ENCODE results near the gene RACGAP1. TPM values are rescaled to one million over a fixed set of nuclear protein-coding genes. Genes with fewer than 3 reads are reported as not detected.

The RACGAP1 gene
- total RNA-seq, 2 experiments from 2014 or later = 172 to 179 TPM

- Mint-ChIP-seq H3K36me3 (ENCODE audit: low read depth) (peaks cover 12% of the 10 kb centered on the region), H3K4me3 (no peak overlapping the region), H3K4me1 (peaks cover 3% of the 10 kb centered on the region), H3K27me3 (no peaks in the 10 kb centered on the region), H3K9me3 (no peaks in the 10 kb centered on the region), H3K27ac (no peak overlapping the region)
- ChIA-PET POLR2A (interaction anchor here (0.7 to 1.8 kb wide), 2 partner anchors 9 to 14 kb away, joined by 3 to 7 read pairs; no protein-coding TSS in a partner anchor), CTCF (interaction anchor here (0.7 to 9.8 kb wide), 5 partner anchors 12 to 87 kb away, joined by 3 to 101 read pairs (median 6); no protein-coding TSS in a partner anchor)
- DNase-seq = no peak
Observed at GRCh38 chr12:49980501-49981349, 44.6 kb downstream of the RACGAP1 start.

DNA sequence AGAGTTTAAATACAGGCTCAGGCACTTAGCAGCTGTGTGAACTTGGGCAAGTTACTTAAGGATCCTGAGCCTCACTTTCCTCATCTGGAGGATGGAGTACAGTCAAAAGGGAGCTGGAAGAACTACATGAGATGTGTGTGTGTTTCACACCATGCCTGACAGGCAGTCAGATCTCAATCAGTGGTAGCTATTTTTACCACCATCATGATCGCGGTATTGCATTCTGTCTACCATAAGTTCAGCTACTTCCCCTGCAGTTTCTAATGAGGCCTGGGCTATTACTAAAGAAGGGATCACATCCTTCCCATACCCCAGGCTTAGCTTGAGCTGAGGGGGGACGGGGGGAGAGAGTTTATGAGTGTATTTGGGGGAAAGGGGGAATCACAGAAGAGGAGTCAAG is 45.5 kb downstream of the RACGAP1 start:
- ChIA-PET CTCF (interaction anchor here (1.4 to 9.8 kb wide), 3 partner anchors 12 to 88 kb away, joined by 6 to 101 read pairs (median 6); no protein-coding TSS in a partner anchor), POLR2A (interaction anchor here (0.6 to 1.8 kb wide), 3 partner anchors 11 to 13 kb away, joined by 3 to 7 read pairs (median 3); no protein-coding TSS in a partner anchor)
- peaks cover 2% of the 10 kb centered on the region for H3K36me3 Mint-ChIP-seq (ENCODE audit: low read depth)
- H3K4me3 Mint-ChIP-seq = no peak overlapping the region
- H3K4me1 Mint-ChIP-seq = peaks cover 3% of the 10 kb centered on the region
- H3K27ac Mint-ChIP-seq = no peak overlapping the region
- DNase-seq = no peak
- H3K27me3 Mint-ChIP-seq = no peaks in the 10 kb centered on the region
- no peaks in the 10 kb centered on the region for H3K9me3 Mint-ChIP-seq

GRCh38 chr12:49979016-49979586 is 46.2 kb downstream of the RACGAP1 start:
- no peak for DNase-seq

GRCh38 chr12:49978125-49978524 is 47.2 kb downstream of the RACGAP1 start:
- no peaks in the 10 kb centered on the region for H3K36me3 Mint-ChIP-seq (ENCODE audit: low read depth)
- H3K27me3 Mint-ChIP-seq = no peaks in the 10 kb centered on the region
- no peaks in the 10 kb centered on the region for H3K4me1 Mint-ChIP-seq
- CTCF ChIA-PET = interaction anchor here (9.8 kb wide), 1 partner anchor 11 kb away, joined by 101 read pairs; no protein-coding TSS in a partner anchor
- no peaks in the 10 kb centered on the region for H3K9me3 Mint-ChIP-seq
- H3K27ac Mint-ChIP-seq = no peak overlapping the region
- no peak overlapping the region for H3K4me3 Mint-ChIP-seq
- no peak for DNase-seq
- POLR2A ChIA-PET = no interaction called here

More at GRCh38 chr12:49979016-49979586, 46.2 kb downstream of the RACGAP1 start:
- ChIA-PET CTCF (interaction anchor here (1.4 to 9.8 kb wide), 3 partner anchors 12 to 88 kb away, joined by 6 to 101 read pairs (median 6); no protein-coding TSS in a partner anchor), POLR2A (interaction anchor here (0.5 to 0.7 kb wide), 3 partner anchors 11 to 735 kb away, joined by 3 read pairs; no protein-coding TSS in a partner anchor)
- Mint-ChIP-seq H3K4me3 (no peak overlapping the region), H3K36me3 (ENCODE audit: low read depth) (no peaks in the 10 kb centered on the region), H3K27ac (no peak overlapping the region), H3K4me1 (peaks cover 3% of the 10 kb centered on the region), H3K27me3 (no peaks in the 10 kb centered on the region), H3K9me3 (no peaks in the 10 kb centered on the region)

- ChIA-PET CTCF (interaction anchor here (2.0 kb wide), 1 partner anchor 9 kb away, joined by 20 read pairs; no protein-coding TSS in a partner anchor), POLR2A (interaction anchor here (0.8 kb wide), 1 partner anchor 40 kb away, joined by 4 read pairs; no protein-coding TSS in a partner anchor)
- H3K27ac Mint-ChIP-seq = no peak overlapping the region
- H3K27me3 Mint-ChIP-seq = no peaks in the 10 kb centered on the region
- no peaks in the 10 kb centered on the region for H3K36me3 Mint-ChIP-seq (ENCODE audit: low read depth)
- H3K4me1 Mint-ChIP-seq = no peaks in the 10 kb centered on the region
- H3K9me3 Mint-ChIP-seq = no peaks in the 10 kb centered on the region
- DNase-seq = no peak
- no peak overlapping the region for H3K4me3 Mint-ChIP-seq
Observed at GRCh38 chr12:49976557-49976956, 48.7 kb downstream of the RACGAP1 start.

DNA sequence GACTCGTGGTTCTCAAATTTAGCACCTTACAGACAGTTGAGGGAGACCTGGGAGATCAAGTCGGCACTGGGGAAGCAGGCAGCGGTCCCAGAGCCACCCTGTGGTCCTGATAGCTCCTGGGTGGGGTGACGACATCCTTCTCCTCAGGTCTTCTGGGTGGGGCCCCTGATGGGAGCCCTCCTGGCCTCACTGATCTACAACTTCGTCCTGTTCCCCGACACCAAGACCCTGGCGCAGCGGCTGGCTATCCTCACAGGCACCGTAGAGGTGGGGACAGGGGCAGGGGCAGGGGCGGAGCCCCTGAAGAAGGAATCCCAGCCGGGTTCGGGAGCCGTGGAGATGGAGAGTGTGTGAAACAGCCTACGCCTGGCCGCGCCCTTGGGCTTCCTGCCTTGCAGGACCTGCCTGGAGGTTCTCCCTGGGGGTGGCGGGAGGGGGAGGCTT is 50.0 kb downstream of the RACGAP1 start:
- CTCF ChIA-PET = interaction anchor here (2.0 kb wide), 1 partner anchor 8 kb away, joined by 20 read pairs; no protein-coding TSS in a partner anchor
- DNase-seq = no peak
- no peak overlapping the region for H3K27ac Mint-ChIP-seq

GRCh38 chr12:49974677-49975317 is 50.5 kb downstream of the RACGAP1 start:
- no peaks in the 10 kb centered on the region for H3K27me3 Mint-ChIP-seq
- CTCF ChIA-PET = no interaction called here

More for the DNA sequence above, 50.0 kb downstream of the RACGAP1 start:
- POLR2A ChIA-PET = no interaction called here
- Mint-ChIP-seq H3K4me1 (no peaks in the 10 kb centered on the region), H3K4me3 (no peak overlapping the region), H3K9me3 (no peaks in the 10 kb centered on the region), H3K36me3 (ENCODE audit: low read depth) (no peaks in the 10 kb centered on the region), H3K27me3 (no peaks in the 10 kb centered on the region)

GRCh38 chr12:49974231-49974675 is 51.0 kb downstream of the RACGAP1 start:
- no peak overlapping the region for H3K27ac Mint-ChIP-seq
- no peaks in the 10 kb centered on the region for H3K36me3 Mint-ChIP-seq (ENCODE audit: low read depth)
- no peak for DNase-seq
- no peaks in the 10 kb centered on the region for H3K9me3 Mint-ChIP-seq
- no peaks in the 10 kb centered on the region for H3K4me1 Mint-ChIP-seq
- CTCF ChIA-PET = no interaction called here
- H3K27me3 Mint-ChIP-seq = no peaks in the 10 kb centered on the region
- POLR2A ChIA-PET = no interaction called here
- no peak overlapping the region for H3K4me3 Mint-ChIP-seq

More at GRCh38 chr12:49974677-49975317, 50.5 kb downstream of the RACGAP1 start:
- POLR2A ChIA-PET = no interaction called here
- Mint-ChIP-seq H3K4me1 (no peaks in the 10 kb centered on the region), H3K9me3 (no peaks in the 10 kb centered on the region), H3K36me3 (ENCODE audit: low read depth) (no peaks in the 10 kb centered on the region), H3K4me3 (no peak overlapping the region), H3K27ac (no peak overlapping the region)
- no peak for DNase-seq

- H3K36me3 Mint-ChIP-seq (ENCODE audit: low read depth) = no peaks in the 10 kb centered on the region
- no peak overlapping the region for H3K4me3 Mint-ChIP-seq
- no peaks in the 10 kb centered on the region for H3K9me3 Mint-ChIP-seq
- no peak for DNase-seq
- H3K27ac Mint-ChIP-seq = no peak overlapping the region
- H3K27me3 Mint-ChIP-seq = no peaks in the 10 kb centered on the region
- no peaks in the 10 kb centered on the region for H3K4me1 Mint-ChIP-seq
- CTCF ChIA-PET = no interaction called here
- POLR2A ChIA-PET = no interaction called here
Observed at GRCh38 chr12:49973361-49973830, 51.9 kb downstream of the RACGAP1 start.

DNA sequence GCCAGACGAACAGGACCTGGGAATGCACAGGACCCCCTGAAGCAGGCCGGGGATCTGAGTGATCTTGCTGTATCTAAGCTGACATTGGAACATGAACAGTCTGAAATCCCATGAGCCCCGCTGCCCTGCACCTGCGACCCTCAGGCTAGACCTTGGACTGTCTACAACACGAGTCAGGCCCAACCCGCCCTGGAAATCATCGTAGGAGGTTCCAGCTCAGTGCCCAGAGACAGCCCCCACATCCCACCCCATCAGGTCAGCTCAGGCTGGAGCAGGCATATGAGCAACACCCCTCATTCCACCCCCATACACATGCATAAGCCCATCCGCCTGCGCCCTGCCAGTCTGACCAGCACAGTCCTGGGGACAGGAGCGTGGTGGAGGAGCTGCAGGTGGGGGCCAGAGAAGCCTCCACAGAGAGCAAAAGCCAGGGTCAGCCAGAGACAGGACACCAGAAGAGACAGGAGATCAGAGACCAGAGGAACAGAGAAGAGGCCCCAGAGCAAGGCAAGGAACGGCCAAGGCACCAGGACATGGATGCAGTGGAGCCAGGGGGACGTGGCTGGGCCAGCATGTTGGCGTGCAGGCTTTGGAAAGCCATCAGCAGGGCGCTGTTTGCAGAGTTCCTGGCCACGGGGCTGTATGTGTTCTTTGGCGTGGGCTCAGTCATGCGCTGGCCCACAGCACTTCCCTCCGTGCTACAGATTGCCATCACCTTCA is 52.5 kb downstream of the RACGAP1 start, which contains the start of gene AQP6:
Gene AQP6, plus strand, starts transcription at position 307 of the 720 bp plus-strand sequence. Its CDS starts 227 bp downstream, at position 534.
- H3K27me3 Mint-ChIP-seq = peaks cover 5% of the 10 kb centered on the region
- DNase-seq = no peak
- H3K9me3 Mint-ChIP-seq = no peaks in the 10 kb centered on the region
- H3K4me1 Mint-ChIP-seq = no peaks in the 10 kb centered on the region
- H3K4me3 Mint-ChIP-seq = no peak within 1 kb of the TSS
- no peak within 1 kb of the TSS for H3K27ac Mint-ChIP-seq
- H3K36me3 Mint-ChIP-seq (ENCODE audit: low read depth) = no peaks in the 10 kb centered on the region
- ChIA-PET POLR2A (no interaction called here), CTCF (no interaction called here)

- CTCF ChIA-PET = no interaction called here
Observed at GRCh38 chr12:49972129-49972528, 53.2 kb downstream of the RACGAP1 start.

GRCh38 chr12:49971141-49971540 is 54.2 kb downstream of the RACGAP1 start:
- H3K27ac Mint-ChIP-seq = no peak overlapping the region
- CTCF ChIA-PET = no interaction called here
- H3K27me3 Mint-ChIP-seq = peaks cover 11% of the 10 kb centered on the region
- H3K36me3 Mint-ChIP-seq (ENCODE audit: low read depth) = no peaks in the 10 kb centered on the region
- DNase-seq = no peak
- POLR2A ChIA-PET = no interaction called here
- no peaks in the 10 kb centered on the region for H3K9me3 Mint-ChIP-seq
- no peak overlapping the region for H3K4me3 Mint-ChIP-seq
- H3K4me1 Mint-ChIP-seq = peaks cover 4% of the 10 kb centered on the region

More at GRCh38 chr12:49972129-49972528, 53.2 kb downstream of the RACGAP1 start:
- Mint-ChIP-seq H3K4me1 (peaks cover 2% of the 10 kb centered on the region), H3K27ac (no peak overlapping the region), H3K4me3 (no peak overlapping the region), H3K36me3 (ENCODE audit: low read depth) (no peaks in the 10 kb centered on the region), H3K27me3 (peaks cover 5% of the 10 kb centered on the region), H3K9me3 (no peaks in the 10 kb centered on the region)
- POLR2A ChIA-PET = interaction anchor here (0.8 kb wide), 1 partner anchor 9 kb away, joined by 3 read pairs; no protein-coding TSS in a partner anchor
- no peak for DNase-seq

Measured in activated CD4-positive, alpha-beta memory T cell treated with anti-CD3 and anti-CD28 coated beads, Interleukin-2, amount 10 ng/mL, durations not matched to agents 7 days and 5 days (primary cell).